ENCODE results near the gene NUTM2G. TPM values are rescaled to one million over a fixed set of nuclear protein-coding genes. Genes with fewer than 3 reads are reported as not detected.
"Not testable (repeated sequence)": the region's sequence is repeated elsewhere in the genome, so short reads cannot be mapped to it uniquely, and the experiment has no call there.

Gene NUTM2G
- total RNA-seq, 1 experiment from 2014 or later, result not detected

DNA sequence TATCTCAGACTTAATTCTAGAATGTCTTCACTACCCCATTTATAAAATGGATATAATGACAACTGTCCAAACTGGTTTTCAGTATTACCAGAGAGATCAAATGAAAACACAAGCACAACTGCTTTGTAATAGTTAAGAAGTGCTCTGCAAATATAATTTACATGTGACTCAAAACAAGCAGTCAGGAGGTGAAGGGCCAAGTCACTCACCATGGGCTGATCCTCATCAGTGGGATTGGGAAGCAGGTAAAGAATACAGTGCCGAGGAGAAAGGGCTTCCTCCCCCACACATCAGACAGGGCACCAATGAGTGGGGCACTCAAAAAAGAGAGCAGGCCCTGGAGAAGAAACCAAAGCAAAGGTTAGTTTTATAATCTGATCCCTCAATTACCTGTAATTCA, 20.7 kb downstream of the NUTM2G start:
- not testable (repeated sequence) for DNase-seq (ENCODE audit: low spot score)

DNA sequence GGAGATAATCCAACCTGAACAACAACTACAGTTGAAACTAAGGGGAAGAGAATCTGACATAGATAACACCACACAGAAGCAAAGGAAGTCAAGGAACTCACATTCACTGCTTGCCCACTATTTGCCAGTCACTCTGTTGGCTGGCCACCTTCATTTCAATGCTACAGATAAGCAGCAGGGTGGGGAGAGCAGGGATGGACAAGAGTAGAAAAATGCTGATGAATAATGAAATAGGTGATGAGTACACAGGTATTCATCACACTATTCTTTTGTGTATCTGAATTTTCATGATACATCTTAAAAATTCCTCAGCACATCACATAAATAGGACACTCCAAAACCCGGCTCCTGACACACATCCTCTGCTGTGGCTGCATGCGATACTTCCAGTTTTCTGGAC, 21.9 kb downstream of the NUTM2G start:
- not testable (repeated sequence) for DNase-seq (ENCODE audit: low spot score)

GRCh38 chr9:96967591-96967990, 38.9 kb downstream of the NUTM2G start:
- not testable (repeated sequence) for DNase-seq (ENCODE audit: low spot score)

DNA sequence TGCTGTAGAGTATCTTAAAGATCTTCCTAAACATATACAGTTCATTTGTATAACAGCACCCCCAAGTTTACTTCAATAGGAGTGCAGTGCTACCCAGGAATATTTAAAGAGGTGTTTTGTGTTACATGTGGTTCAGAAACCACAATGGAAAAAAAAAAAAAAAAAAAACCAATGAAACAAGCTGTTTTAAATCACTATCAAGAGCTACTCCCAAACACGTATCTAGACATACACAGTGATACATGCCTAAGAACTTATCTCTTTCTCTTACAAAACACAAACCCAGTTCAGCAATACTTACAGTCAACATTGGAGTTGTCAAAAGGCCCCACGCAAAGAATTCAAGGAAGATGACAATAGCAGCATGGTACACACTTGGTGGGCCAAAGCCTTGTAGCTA, 43.9 kb downstream of the NUTM2G start:
- DNase-seq (ENCODE audit: low spot score), result not testable (repeated sequence)

GRCh38 chr9:96974037-96974436, 45.4 kb downstream of the NUTM2G start:
- DNase-seq (ENCODE audit: low spot score), result not testable (repeated sequence)

- not testable (repeated sequence) for DNase-seq (ENCODE audit: low spot score)
Observed at GRCh38 chr9:96983496-96984122, 55.0 kb downstream of the NUTM2G start.

GRCh38 chr9:96984139-96984538, 55.5 kb downstream of the NUTM2G start:
- not testable (repeated sequence) for DNase-seq (ENCODE audit: low spot score)

DNA sequence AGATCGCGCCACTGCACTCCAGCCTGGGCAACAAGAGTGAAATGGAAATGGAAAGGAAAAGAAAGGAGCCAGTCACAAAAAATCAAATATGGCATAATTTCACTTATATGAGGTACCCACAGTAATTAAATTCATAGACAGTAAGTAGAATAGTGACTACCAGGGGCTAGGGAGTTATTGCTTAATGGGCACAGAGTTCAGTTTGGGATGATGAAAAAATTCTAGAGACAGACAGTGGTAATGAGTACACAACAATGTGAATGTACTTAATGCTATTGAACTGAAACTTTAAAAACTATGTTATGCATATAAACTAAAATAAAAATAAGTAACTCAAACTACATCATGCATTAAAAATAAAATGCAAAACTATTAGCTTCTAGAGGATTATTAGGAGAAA, 56.2 kb downstream of the NUTM2G start:
- DNase-seq (ENCODE audit: low spot score), result not testable (repeated sequence)

Other genes with a start within 250 kb of the NUTM2G start
- gene ZNF510, start 150.8 kb upstream of the NUTM2G start, total RNA-seq (2014; rRNA removed; shearing (Covaris generic)), result 5.2 and 6.0 TPM in 2 replicates
- 6.9 and 12.5 TPM in 2 replicates for gene ZNF782, start 74.3 kb upstream of the NUTM2G start, total RNA-seq (2014; rRNA removed; shearing (Covaris generic))
- 41.3 and 41.7 TPM in 2 replicates for gene CTSV, start 110.3 kb downstream of the NUTM2G start, total RNA-seq (2014; rRNA removed; shearing (Covaris generic))

Measured in A172 (cell line).